GM21390 (cell line): ENCODE results near the gene LCN10.
"Not testable (repeated sequence)": the region's sequence is repeated elsewhere in the genome, so short reads cannot be mapped to it uniquely, and the experiment has no call there.

ENCODE experiments used
- ATAC-seq: cut with Tn5 transposase; IDR thresholded peaks from one replicate; pipeline ENCODE4 v1.9.1; 2021; ENCODE audit not compliant: unreplicated experiment

Gene LCN10

DNA sequence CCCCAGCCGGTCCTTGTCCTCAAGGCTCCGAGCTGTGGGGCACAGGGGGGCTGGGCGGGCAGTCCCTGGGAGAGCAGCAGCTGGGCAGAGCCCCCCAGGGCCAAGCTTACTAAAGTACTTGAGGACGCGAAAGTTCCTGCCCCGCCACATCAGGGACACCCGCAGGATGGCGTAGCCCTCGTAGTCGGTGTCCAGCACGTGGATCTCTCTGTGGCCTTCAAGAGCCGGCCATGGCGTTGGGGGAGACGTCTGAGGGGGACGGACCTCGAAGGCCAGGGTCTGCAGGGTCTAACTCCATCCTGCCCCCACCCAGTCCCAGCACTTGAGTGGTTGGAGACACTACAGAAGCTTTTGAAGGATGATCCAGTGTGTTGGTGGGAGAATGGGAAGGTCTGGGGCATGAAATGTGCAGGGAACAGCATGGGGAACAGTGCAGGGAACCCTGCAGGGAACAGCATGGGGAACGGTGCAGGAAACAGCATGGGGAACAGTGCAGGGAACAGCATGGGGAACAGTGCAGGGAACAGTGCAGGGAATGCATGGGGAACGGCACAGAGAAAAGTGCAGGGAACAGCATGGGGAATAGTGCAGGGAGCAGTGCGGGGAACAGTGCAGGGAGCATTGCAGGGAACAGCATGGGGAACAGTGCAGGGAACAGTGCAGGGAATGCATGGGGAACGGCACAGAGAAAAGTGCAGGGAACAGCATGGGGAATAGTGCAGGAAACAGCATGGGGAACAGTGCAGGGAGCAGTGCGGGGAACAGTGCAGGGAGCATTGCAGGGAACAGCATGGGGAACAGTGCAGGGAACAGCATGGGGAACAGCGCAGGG lies 12.8 kb upstream of the LCN10 start:
- ATAC-seq = not testable (repeated sequence)

DNA sequence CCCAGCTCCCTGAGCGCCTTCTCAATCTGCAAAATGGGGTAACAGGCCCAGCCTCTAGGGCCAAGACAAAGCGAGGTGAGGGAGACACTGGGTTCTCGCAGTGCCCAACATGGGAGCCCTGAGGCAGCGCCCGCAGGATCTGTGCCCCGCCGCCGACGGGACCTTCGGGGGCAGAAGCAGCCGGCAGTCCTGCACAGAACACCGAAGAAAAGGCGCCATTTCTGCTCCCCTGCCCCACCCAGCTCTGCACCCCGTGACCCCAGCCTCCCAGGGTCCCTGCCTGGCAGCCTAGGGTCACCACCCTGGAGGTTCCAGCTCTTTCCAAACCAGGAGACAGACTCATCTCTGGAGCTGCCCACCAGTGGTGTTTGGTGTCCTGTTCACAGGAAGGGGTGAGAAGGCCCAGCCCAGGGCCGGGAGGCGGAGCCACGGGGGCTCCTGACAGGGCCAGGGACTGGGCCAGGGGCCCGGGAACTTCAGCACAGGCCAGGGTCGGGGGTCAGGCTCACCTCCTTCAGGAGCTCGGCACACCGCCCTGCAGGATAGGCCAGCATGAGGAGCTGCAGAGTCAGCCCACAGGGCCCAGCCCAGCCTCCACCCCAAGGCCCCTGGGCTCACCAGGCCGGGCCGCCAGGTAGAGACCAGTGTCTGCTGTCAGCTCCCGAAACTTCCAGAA lies 12.0 kb upstream of the LCN10 start:
- ATAC-seq = no peak

DNA sequence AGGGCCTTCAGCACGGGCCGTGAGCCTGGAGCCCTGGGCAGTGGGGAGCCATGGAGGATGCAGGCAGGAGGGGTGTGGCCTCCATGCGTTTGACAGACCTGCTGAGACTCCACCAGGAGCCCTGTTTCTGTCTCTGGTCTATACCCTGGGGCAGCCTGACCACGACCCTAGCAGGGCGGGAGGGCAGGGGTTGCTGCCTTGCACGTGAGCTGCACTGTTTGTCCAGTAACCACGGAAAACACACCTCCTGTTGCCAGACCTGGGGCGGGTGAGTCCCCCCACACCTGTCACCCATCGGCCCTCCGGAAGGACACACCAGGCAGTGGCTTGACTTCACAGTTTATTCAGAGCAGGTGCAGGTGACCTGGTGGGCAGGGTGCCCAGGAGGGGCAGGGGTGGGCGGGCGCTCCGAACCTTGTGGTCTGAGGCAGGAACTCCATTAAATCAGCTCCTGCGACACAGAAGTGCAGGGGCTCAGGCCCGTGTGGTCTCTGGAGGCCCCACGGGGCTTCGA lies 11.4 kb upstream of the LCN10 start:
- no peak for ATAC-seq

DNA sequence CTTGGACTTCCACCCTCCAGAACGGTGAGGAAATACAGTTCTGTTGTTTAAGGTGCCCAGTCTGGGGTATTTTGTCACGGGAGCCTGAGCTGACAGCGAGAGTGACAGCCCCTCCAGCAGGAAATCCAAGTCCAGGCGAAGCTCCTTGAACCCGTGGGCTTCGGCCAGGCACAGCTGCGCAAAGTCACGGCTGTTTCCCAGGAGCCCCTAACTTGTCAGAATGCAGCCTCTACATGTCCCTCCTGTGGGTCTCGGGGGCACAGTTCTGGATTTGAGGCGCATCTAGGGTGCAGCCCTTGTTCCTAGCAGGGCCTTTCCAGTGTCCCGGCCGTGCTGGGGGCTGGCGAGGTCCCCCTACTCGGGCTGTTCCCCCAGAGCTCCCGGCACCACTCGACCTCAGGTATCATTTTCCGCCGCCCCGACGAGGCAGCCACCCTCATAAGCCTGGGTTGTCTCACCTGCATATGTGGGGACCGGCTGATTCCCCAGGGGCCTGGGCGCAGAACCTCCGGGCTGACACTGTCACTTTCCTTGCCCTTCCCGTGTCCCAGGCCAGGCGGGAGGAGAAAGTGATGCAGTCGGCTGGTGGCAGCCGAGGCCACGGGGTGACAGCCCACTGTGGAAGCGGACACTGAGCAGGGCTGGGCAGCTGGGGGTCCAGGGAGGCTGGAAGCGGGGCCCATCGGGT lies 10.8 kb upstream of the LCN10 start:
- ATAC-seq = no peak

DNA sequence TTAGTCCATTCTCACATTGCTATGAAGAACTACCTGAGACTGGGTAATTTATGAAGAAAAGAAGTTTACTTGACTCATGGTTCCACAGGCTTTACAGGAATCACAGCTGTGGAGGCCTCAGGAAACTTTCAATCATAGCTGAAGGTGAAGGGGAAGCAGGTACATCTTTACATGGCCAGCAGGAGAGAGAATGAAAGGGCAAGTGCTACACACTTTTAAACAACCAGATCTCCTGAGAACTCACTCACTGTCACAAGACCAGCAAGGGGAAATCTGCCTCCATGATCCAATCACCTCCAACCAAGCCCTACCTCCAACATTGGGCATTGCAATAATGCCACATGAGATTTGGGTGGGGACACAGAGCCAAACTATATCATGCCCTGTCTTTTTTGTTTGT lies 9.1 kb upstream of the LCN10 start:
- ATAC-seq = no peak

DNA sequence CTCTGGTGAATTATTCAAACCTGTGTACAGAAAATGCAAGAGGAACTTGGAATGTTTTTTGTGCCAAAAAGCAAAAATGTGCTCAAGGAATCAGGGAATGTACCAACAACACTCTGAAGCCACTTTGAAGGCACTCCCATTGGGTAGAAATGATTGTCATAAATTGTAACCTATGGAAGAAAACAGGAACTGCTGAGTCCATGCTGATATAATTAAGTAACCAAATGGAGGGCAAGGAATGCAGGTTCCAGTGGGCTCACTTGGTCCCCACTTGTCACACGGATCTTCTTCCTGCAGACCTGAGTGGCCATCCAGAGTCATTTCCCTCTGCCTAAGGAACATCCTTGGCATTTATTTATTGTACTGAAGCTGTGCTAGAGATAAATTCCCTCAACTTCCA lies 8.5 kb upstream of the LCN10 start:
- ATAC-seq = no peak

DNA sequence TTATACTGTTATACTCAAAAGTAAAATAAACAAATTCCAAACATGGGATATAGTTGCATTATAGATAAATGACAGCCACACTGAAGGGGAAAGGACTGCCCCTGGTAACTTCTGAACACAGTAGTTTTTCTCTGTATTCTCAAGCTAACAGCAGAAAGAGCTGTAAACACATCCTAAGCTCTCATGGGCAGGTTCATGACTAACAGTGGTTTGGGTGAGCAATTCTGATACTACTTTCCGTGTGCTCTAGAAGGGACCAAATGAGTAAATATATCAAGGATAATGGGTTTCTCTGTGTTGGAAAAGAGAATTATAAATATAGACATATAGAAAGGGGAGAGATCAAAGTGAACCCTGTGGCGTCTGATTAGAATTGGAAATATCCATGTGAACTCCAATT lies 7.8 kb upstream of the LCN10 start:
- no peak for ATAC-seq

DNA sequence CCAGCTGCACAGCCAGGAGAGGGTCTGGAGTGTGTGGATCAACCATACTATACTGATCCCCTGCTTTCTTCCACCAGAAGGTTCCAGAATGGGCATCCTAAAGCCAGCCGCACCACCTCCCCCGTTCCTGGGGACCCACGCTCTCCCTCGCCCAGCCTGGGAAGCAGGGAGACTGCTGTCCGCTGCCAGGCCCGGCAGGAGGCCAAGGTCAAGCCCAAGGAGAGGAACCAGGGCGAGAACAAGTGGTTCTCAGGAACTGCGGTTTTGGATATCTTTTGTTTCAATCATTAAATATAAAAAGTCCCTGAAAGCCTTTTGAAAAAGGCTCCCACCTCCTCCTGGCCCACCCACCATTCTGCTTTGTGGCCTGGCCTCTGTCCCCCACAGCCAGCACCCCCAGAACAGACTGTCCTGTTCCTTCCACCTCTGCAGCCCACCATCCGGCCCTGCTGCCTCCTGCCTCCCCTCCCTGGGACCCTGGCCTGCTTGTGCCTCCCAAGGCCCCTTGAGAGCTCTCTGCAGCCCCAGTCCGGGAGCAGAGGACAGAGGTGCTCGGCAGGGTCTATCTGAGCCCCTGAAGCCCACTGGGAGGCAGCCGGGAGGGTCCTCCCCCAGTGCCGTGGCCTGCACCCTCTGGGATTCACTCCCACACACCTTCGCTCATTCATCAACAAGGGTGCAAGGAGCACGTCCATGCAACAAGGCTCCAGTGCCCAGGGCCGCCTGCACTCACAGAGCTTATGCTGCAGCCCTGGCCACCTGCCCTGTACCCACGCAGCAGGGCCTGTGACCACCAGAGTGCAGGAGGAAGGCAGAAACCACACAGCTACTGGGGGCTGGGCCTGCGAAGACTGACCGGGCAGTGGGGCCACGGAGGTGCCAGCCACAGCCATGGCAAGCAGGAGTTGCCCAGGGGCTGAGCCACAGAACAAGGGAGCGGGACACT lies 6.2 kb upstream of the LCN10 start:
- no peak for ATAC-seq

DNA sequence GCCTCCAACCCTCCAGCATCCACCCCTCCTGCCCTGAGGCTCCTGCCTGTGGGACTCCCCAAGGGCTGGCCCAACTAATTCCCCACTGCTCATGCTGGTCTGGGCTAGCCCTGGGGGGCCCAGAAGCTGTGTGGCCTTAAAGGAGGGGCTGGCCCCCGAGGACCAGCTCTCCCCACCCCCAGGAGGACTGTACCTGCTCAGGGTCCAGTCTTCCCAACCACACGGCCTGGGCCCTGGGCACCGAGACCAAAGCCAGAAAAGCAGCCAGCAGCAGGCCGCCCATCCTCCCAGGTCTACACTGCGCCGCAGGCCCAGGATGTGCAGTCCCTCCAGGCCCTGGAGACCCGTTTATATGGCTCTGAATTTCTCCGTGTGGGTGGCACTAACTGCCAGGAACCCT lies 5.5 kb upstream of the LCN10 start, which contains the start of gene LCN6:
LCN6 (minus strand) TSS at position 325 of the 400 bp plus-strand sequence; CDS start at position 283, 42 bp downstream.
- ATAC-seq = no peak

DNA sequence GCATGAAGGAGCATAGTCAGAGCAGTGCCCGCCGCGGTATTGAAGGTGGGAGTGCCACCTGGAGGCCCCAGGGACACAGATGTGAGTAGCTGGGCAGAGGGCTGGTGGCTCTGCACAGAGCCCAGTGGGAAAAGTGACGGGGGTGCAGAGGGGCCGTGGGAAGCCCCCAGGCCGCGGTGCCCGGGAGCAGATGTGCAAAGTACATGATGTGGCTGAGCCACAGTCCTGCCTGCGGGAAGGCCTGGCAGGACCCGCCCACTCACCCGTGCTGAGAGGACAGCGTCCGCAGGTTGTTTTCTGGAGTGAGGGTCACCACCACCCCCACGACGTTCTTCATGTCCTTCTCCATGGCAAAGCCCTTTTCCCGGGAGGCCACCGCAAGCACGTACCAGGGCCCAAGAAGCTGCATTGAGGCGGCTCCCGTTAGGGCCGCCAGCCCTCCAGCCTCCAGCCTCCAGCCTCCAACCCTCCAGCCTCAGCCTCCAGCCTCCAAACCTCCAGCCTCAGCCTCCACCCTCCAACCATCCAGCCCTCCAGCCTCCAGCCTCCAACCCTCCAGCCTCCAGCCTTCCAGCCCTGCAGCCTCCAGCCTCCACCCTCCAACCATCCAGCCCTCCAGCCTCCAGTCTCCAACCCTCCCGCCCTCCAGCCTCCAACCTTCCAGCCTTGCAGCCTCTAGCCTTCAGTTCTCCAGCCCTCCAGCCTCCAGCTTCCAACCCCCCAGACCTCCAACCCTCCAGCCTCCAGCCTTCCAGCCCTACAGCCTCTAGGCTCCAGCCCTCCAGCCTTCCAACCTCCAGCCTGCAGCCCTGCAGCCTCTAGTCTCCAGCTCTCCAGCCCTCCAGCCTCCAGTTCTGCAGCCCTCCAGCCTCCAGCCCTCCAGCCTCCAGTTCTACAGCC lies 4.7 kb upstream of the LCN10 start:
- no peak for ATAC-seq

DNA sequence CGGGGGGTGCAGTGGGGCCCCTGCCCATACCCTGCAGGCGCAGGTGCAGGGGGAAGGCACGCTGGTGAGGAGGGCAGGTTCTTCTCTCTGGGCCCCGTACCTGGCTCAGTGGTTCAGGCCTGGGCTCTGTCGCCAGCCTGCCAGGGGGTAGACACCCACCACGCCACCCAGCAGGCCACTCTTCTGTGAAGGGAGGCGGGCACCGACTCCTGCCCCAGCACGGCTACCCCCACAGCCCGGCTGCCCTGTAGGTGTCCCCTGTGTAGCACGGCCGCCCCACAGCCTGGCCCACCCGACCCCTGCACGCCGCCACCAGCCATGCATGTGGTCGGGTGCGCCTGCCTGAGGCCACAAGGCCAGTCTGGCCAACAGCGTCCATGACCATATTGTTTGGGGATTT lies 3.9 kb upstream of the LCN10 start:
- ATAC-seq = no peak

DNA sequence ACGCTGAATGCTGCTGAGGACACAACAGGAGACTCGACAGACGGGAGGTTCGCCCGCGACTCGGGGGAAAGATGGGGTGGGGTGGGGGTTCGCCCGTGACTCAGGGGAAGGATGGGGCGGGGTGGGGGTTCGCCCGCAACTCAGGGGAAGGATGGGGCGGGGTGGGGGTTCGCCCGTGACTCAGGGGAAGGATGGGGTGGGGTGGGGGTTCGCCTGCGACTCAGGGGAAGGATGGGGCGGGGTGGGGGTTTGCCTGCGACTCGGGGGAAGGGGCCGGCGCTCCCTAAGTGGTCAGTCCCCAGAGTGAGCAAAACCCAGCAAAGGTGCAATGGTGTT lies 3.4 kb upstream of the LCN10 start:
- ATAC-seq = no peak

DNA sequence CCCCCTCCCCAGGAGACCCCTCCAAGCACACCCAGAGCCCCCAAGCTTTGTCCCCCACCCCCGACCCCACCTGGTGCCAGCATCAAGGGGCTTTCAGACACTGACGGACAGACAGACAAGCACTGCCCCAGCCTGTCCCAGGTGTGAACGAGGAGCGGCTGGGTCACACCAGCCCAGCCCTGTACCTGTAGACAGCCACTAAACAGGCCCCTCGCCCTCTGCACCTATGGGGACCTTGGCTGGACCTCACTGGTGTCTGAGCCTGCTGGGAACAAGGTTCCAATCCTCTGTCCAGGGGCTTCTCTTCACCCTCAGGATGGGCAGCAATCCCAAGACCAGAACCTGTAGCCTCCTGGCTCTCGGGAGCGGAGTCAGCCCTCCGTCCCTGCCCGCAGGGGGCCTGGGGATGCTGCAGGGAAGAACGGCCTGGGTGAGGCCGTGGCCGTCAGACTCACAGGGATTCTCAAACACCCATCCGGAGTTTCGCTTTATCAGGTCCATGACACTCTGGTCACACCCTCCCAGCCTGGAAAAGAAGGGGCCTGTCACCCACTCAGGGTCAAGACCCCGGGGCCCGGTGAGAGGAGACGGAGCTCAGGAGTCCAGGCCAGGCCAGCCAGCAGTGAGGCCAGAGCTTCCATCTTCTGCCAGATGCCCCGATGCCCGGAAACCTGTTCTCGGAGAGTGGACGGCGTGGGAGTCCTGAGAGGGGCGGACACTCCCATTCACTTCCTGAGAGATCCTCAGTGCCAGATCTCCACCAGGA lies 2.8 kb upstream of the LCN10 start:
- ATAC-seq = no peak

DNA sequence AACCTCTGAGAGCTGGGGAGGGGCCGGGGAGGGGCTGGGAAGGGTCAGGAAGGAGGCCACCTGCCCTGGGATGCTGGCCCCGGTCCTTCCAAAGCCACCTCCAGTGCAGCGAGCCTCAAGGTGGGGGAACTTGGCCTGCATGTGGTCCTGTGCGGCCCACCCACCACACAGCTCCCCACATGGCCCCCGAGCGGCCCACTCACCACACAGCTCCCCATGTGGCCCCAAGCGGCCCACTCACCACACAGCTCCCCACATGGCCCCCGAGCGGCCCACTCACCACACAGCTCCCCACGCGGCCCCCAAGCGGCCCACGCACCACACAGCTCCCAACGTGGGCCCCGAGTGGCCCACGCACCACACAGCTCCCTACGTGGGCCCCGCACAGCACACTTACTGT lies 2.0 kb upstream of the LCN10 start:
- ATAC-seq = no peak

DNA sequence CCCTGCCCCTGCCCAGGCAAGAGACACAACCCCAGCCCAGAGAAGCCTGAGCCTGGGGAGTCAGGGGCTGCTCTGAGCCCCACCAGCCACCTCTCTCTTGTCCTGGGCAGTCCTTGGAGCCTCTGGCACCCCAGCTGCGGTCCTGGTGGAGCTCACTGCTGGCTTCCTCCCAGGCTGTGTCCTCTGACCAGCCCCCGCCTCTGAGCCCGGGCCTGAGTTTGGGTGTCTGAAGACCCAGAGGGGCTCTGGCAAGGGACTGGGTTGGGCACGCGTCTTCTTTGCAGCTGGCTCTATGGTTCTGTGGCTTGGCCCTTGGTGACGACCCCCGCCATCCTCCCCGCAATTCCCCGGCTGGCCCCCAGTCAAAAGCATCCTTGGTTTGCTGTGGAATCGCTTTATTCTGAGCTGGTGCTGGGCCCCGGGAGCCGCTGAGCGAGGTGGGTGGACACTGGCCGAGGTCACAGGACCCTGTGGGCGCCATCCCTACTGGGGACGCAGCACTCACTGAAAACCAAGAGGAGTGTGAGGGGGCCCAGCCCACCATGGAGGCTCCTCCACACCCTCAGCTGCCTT lies 985 bp upstream of the LCN10 start:
- ATAC-seq = no peak

DNA sequence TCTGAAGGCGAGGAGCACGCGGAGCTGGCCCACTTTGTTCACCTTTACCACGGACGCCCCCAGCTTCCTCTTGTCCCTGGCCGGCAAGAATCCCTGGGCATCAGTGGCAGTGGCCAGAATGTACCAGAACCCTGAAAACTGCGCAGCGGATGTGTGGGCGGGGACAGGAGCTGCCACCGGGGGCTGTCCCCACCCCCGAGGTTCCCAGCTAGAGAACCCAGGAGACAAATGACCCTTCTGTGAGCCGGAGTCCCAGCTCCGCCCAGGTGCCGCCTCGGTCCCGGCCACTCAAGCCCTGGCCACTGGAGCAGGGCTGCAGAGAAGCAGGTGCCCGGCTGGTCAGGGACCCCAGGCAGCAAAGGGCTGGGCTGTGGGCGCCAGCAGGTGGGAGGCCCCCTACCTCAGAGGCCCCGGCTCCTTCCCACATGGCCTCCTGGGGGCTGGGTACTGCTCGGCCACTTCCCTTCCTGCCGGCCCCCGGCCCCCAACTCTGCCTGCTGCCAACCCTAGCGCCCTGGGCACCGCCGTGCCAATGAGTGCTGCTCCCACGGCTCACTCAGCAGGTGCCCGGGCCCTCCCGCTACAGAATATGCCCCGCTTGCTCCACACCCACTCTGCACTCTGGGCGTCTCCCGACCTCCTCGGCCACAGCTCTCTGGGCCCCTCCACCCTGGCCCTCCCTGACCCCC lies 713 bp downstream of the LCN10 start:
- ATAC-seq = no peak

DNA sequence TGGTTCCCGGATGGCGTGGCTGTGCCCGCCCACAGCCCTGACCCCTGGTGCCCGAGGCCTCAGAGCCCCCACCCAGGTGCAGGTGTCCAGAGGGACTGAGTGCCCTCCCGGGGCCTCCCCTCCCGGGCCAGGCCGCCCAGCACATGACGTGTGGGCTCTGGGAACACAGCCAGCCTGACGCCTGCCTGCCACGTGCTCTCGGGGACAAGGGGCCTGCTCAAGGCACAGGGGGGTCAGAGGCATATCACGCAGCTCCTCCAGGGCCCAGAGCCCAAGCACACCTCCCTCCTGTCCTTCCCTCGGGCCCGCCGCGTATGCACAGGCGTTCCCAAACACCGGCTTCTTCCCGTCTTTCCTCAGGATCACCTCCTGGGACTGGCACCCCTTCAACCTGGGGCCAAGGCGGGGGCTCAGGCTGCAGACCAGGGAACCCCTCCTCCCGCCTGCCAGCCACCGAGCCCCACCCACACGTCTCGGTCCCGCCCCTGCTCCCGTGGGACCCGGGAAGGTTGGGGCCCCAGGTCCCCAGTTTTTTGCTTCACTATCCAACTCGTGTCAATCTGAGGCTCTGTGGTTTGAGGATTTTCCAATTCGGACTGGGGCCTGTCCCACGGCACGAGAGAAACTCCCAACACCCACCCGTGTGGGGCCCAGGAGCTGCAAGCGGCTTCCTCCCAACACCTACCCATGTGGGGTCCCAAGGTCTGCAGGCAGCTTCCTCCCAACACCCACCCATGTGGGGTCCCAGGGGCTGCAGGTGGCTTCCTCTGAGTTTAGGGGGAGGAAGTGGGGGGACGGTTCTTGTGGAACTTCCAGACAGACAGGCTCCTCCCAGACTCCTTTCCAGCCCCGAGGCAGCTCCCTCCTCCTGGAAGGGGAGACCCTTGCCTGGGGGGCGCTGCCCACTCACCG lies 1.5 kb downstream of the LCN10 start:
- no peak for ATAC-seq
